Left ventricle myocardium inferior (tissue), 1 donor: Measurements from ENCODE around the gene TNRC6C. TPM values are rescaled to one million over a fixed set of nuclear protein-coding genes. Genes with fewer than 3 reads are reported as not detected.
A peak's percentile ranks its signal among the peaks of the same experiment; 100 is the strongest.

Experiments used
- DNase-seq: peaks from one replicate; pipeline ENCODE4 v3.0.0-alpha.2; 2020
- H3K27ac ChIP-seq: fragments of 200-600 bp; replicated peaks from 2 replicates; pipeline ENCODE4 v1.8.0; 2021
- H3K27me3 ChIP-seq: fragments of 200-600 bp; 2 replicates; pipeline ENCODE4 v1.8.0; 2021; ENCODE audit warnings: low read depth
- H3K36me3 ChIP-seq: fragments of 200-600 bp; 2 replicates; pipeline ENCODE4 v1.8.0; 2021
- H3K4me1 ChIP-seq: fragments of 200-600 bp; 2 replicates; pipeline ENCODE4 v1.8.0; 2021
- H3K4me3 ChIP-seq: fragments of 200-600 bp; 2 replicates; pipeline ENCODE4 v1.8.0; 2021; ENCODE audit warnings: mild to moderate bottlenecking, moderate library complexity
- H3K9me3 ChIP-seq: fragments of 200-600 bp; replicated peaks from 2 replicates; pipeline ENCODE4 v1.8.0; 2021
- CTCF ChIP-seq: fragments of 200-600 bp; IDR thresholded peaks from 2 replicates; pipeline ENCODE4 v1.8.0; 2021; ENCODE audit warnings: antibody characterized with exemption, mild to moderate bottlenecking, borderline replicate concordance
- intact Hi-C: fragments of 100-400 bp; cut with micrococcal nuclease; formaldehyde crosslinking; loops from one replicate; pipeline ENCODE4 v1.11.0; 2022
- total RNA-seq: library from RNA; stranded (reverse); fragmentation: NEBNext Ultra II Directional; extraction: Animal tissue kit (Norgen Biotek cat#: 25700); gene quantifications from one replicate; pipeline ENCODE4 v1.2.1, GENCODE V29; 2021
- donor health status: DM: no; HTN: yes; CAD: no; lungs with severe emphysema.

The TNRC6C gene
- total RNA-seq, 1 donor from 2014 or later, result 19.7 TPM

- DNase-seq, result no peak
- H3K4me1 ChIP-seq, result no peaks in the 10 kb centered on the region
- H3K9me3 ChIP-seq, result no peaks in the 10 kb centered on the region
- no peaks in the 10 kb centered on the region for H3K36me3 ChIP-seq
- peaks cover 14% of the 10 kb centered on the region for H3K27me3 ChIP-seq
- no peak for TF ChIP-seq CTCF
- no peak overlapping the region for H3K4me3 ChIP-seq
- intact Hi-C loops, result no loop called here
- no peak overlapping the region for H3K27ac ChIP-seq
These were observed 11.4 kb upstream of the TNRC6C start for GRCh38 chr17:77946900-77947645.

- no peak overlapping the region for H3K4me3 ChIP-seq
- no peak for TF ChIP-seq CTCF
- intact Hi-C loops, result no loop called here
These were observed 9.8 kb upstream of the TNRC6C start for GRCh38 chr17:77948690-77949114.

GRCh38 chr17:77951123-77951522 lies 7.4 kb upstream of the TNRC6C start:
- intact Hi-C loops, result no loop called here
- Histone ChIP-seq H3K36me3 (no peaks in the 10 kb centered on the region), H3K4me3 (no peak overlapping the region), H3K27ac (no peak overlapping the region), H3K9me3 (no peaks in the 10 kb centered on the region), H3K27me3 (peaks cover 14% of the 10 kb centered on the region), H3K4me1 (no peaks in the 10 kb centered on the region)
- no peak for DNase-seq
- no peak for TF ChIP-seq CTCF

More at GRCh38 chr17:77948690-77949114, 9.8 kb upstream of the TNRC6C start:
- peaks cover 14% of the 10 kb centered on the region for H3K27me3 ChIP-seq
- H3K36me3 ChIP-seq, result no peaks in the 10 kb centered on the region
- H3K27ac ChIP-seq, result no peak overlapping the region
- H3K9me3 ChIP-seq, result no peaks in the 10 kb centered on the region
- no peaks in the 10 kb centered on the region for H3K4me1 ChIP-seq
- DNase-seq, result no peak

GRCh38 chr17:77952368-77952767 lies 6.1 kb upstream of the TNRC6C start:
- no peak for TF ChIP-seq CTCF
- intact Hi-C loops, result no loop called here
- no peak overlapping the region for H3K4me3 ChIP-seq
- no peaks in the 10 kb centered on the region for H3K36me3 ChIP-seq
- H3K27me3 ChIP-seq, result peaks cover 14% of the 10 kb centered on the region
- H3K4me1 ChIP-seq, result peaks cover 4% of the 10 kb centered on the region
- DNase-seq, result no peak
- no peaks in the 10 kb centered on the region for H3K9me3 ChIP-seq
- no peak overlapping the region for H3K27ac ChIP-seq

- intact Hi-C loops, result no loop called here
- Histone ChIP-seq H3K4me3 (peak overlapping the region; percentile 85), H3K4me1 (peaks cover 43% of the 10 kb centered on the region), H3K27me3 (no peaks in the 10 kb centered on the region), H3K36me3 (no peaks in the 10 kb centered on the region), H3K9me3 (no peaks in the 10 kb centered on the region), H3K27ac (peak overlapping the region; percentile 88)
- DNase-seq, result no peak
- TF ChIP-seq CTCF, result no peak
These were observed 1.2 kb upstream of the TNRC6C start for GRCh38 chr17:77957235-77957856.
